HG02678 (cell line): Measurements from ENCODE around the gene GCSH.
"Not testable (repeated sequence)": the region's sequence is repeated elsewhere in the genome, so short reads cannot be mapped to it uniquely, and the experiment has no call there.

Experiments used
- ATAC-seq: cut with Tn5 transposase; IDR thresholded peaks from one replicate; pipeline ENCODE4 v1.9.1; 2021; ENCODE audit warnings: mild to moderate bottlenecking, moderate library complexity; ENCODE audit not compliant: unreplicated experiment

Gene GCSH

GRCh38 chr16:81095953-81096714 lies at the start of gene GCSH:
Gene GCSH (minus strand): TSS chr16:81096395. CDS start chr16:81096278, 117 bp downstream.
- peak; percentile 98 for ATAC-seq

GRCh38 chr16:81143921-81144471 lies 47.8 kb upstream of the GCSH start:
- ATAC-seq: no peak

DNA sequence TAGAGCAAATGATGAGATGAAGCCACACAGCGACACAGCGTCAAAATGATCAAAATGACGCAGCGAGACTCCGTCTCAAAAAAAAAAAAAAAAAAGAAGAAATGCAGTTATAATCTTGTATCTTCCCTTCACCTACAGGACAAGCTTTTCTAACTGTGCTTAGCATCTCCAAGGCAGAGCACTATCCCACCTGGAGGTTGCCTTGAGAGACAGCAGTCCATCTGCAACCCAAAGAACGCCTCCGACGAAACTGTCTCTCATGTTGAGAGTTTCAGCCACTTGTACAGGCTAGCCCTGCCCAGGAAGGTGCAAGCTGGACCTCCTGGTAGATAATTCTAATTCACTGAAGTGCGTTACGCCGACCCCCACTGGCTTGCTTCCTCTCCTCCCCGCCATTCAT lies 46.7 kb upstream of the GCSH start:
- no peak for ATAC-seq

DNA sequence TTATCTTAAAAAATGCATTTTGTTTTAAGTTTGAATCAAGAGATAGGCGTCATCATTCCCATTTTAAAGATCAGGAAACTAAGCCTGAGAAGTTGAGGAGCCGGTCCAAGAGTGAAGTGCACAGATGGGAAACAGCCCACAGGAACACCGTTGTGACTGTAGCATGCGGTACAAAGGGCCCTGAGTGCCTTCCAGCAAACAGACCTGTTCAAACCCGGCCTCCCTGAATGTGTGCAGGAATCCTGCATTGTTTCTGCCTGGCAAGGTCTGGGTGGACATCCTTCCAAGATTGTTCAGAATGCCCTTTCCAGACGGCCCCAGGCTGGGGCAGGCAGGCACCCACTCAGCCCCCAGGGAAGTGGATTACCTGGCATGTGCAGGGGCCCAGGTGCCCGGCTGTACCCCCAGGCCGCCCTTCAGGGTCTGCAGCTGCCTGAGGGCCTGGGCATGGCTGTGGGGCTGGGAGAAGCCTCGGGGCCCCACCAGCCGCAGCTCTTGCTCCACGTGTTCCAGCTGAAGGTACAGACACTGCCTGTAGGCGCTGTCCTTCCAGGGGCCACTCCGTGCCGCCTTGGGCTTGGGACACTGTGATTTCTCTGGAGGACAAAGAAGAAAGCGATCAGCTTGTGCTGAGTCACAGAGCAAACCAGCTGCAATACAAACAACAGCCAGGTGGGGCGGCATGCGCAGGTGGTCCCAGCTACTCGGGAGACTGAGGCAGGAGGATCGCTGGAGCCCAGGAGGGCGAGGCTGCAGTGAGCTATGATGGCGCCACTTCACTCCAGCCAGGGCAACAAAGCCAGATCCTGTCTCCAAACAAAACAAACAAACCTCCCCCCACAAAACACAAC lies 45.0 kb upstream of the GCSH start:
- no peak for ATAC-seq

DNA sequence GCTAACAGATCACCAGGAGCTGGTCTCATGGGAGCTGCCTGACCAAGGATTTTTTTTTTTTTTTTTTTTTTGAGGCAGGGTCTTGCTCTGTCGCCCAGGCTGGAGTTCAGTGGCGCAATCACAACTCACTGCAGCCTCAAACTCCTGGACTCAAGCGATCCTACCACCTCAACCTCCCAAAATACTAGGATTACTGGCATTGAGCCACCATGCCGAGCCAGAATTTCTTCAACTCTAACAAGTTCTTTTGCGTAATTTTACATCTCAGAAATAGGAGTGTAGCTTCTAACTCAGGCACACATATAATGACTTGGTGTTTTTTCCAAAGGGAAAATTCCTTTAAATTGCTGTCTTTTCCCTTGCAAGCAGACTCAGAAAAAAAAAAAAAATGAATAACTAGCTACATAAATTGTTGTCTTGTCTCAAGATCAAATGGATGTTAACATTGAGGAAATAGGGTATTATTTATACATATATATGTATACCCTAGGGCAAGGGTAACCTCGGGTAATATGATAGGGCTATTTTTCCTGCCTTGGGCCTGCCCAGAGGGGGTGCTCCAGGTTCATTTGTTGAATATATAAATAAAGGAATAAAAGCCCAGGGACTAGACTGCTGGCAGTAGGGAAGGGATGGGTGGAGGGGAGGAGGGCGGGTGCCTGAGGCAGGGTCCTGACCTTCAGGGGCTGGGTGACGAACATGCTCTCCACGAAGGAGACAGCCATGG lies 42.8 kb upstream of the GCSH start:
- no peak for ATAC-seq

DNA sequence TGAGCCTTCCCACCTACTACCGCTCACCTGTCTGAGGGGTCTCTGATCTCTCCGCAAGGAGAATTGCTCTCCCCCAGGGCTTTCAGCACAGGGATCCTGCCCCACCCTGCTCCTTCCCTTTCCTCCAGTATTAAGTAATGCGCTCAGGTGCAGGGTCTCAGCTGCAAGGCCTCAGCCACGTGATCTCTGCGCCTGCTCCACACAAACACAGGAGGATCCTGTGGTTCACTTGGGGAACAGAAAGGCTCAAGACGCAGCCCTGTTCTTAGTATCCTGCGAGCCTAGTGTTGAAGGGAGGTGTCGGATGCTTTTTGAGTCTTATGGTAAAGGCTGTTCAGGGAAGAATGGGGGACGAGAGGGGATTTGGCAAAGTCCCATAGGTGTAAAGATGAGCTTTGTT lies 41.6 kb upstream of the GCSH start:
- ATAC-seq: no peak

GRCh38 chr16:81136390-81137335 lies 40.5 kb upstream of the GCSH start:
- ATAC-seq: no peak

DNA sequence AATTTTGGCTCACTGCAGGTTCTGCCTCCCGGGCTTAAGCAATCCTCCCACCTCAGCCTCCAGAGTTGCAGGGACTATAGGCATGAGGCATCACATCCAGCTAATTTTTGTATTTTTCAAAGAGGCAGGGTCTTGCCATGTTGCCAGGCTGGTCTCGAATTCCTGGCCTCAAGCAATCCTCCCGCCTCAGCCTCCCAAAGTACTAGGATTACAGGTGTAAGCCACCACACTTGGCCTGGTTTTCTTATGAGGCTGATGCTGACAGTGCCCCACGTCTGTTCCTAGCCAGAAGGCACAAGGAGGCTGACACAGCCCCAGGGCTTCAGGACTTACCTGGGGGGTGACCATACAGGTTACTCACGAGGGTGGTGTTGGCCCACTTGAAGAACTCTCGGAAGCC lies 33.9 kb upstream of the GCSH start:
- ATAC-seq: no peak

DNA sequence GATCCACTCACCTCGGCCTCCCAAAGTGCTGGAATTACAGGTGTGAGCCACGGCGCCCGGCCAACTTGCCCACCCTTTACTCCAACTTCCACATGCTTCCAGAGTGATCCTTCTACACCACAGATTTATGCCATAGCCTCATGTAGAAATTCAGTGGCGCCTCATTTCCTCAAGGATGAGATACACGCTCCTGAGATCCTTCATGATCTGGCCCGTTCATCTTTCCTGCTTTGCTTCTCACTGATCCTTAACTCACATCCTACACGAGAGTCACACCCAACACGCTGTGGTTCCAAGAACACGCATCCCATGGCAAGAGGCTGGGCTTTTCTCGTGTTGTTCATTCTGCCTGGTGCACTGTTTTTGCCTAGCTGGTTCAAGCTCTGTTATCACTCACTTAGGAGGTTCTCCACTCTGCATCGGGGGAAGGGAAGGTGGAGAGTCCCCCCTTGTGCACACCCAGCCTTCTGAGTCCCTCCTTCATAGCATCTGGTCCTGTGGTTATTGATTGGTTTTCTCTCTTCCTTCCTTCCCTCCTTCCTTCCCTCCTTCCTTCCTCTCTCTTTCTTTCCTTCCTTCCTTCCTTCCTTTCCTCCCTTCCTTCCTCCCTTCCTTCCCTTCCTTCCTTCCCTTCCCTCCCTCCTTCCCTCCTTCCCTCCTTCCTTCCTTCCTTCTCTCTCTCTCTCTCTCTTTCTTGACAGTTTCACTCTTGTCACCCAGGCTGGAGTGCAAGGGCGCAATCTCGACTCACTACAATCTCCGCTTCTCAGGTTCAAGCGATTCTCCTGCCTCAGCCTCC lies 32.7 kb upstream of the GCSH start:
- ATAC-seq: no peak

GRCh38 chr16:81127051-81127450 lies 30.9 kb upstream of the GCSH start:
- ATAC-seq: no peak

DNA sequence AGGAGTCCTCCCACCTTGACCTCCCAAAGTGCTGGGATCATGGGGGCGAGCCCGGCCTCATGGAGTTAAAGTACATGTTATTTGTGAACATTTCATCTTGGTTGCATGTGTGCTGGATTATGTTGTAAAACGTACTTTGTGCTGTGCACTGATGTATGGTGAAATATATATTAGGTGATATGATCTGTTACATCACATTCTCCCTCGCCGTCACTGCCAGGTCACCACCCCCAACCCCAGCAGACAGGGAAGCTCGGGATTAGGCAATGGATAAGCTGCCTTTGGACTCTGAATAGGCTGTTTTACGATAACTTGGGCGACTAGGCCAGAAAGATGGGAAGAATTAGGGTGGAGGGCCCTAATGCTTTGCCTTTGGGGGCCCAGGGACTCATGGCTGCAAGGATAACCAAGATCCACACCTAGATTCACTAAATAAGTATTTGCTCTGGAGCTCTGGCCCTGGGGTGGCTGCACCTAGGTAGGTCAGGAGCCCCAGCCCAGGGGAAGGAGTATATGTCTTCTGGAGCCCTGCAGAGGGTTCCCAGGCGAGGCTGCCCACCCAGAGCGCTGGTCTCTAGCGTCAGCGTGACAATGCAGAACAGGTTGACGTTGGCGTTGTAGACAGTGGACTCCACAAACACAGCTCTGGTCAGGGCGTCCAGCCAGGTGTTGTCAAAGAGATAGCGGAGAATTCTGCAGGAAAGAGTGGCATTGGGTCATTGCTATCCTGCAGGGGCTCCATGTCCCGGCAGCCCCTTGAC lies 27.1 kb upstream of the GCSH start:
- no peak for ATAC-seq

DNA sequence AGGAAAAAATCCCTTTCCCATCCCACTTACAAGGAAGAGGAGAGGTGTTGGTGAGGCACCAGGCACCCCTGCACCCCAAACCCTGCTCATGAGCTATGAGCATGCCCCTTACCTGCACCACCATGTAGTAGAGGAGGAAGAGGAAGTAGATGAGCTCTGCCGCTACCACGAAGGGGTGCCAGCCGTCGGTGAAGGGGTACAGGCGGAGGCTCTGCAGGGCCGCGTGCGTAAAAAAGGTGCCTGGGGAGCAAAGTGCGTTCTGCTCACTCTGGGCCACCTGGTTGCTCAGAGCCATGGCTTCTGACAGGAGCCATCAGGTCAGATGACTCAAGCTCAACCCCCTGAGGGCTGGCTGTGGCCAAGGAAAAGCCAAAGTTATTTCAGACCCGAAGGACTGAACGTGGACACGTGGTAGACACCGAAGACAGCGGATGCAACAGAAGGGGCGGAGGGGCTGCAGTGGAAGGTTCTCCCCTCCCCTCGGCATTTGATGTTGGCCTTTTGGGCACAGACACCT lies 25.3 kb upstream of the GCSH start:
- no peak for ATAC-seq

DNA sequence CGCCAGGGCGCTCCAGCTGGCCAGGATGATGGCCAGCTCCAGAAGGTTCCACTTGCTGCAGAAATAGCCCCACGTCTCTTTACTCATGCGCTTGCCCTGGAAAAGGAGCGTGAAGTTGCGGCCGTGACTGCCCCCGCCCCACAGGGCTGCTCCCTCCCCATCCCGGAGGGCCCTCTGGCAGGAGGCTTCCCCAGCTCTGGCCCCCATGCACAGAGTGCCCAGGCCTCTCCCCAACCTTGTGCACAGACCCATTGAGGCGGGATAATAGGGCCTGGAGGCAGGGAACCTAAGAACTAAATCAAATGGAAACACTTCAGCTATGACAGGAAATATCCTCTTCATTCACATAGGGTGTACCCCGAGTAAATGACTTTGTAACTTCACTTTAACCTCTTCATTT lies 21.2 kb upstream of the GCSH start:
- ATAC-seq: no peak

- no peak for ATAC-seq
Observed at GRCh38 chr16:81116285-81116684, 20.1 kb upstream of the GCSH start.

DNA sequence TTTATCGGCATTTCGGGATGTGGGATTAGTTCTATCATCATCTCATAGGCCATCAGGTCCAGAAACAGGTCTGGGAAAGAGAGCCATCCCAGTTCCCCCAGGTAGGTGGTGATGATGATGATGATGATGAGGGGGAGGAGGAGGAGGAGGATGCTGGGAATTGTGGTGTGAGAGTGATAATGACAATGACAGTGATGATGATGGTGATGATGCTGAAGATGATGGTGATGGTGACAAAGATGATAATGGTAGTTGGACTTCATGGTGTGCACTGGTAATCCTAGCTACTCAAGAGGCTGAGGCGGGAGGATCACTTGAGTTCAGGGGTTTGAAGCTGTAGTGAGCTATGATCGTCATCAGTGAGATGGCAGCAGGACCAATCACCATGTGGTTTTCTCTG lies 16.3 kb upstream of the GCSH start:
- no peak for ATAC-seq

GRCh38 chr16:81109274-81109673 lies 13.1 kb upstream of the GCSH start:
- ATAC-seq: not testable (repeated sequence)

- ATAC-seq: no peak
Observed at GRCh38 chr16:81107511-81107910, 11.3 kb upstream of the GCSH start.

DNA sequence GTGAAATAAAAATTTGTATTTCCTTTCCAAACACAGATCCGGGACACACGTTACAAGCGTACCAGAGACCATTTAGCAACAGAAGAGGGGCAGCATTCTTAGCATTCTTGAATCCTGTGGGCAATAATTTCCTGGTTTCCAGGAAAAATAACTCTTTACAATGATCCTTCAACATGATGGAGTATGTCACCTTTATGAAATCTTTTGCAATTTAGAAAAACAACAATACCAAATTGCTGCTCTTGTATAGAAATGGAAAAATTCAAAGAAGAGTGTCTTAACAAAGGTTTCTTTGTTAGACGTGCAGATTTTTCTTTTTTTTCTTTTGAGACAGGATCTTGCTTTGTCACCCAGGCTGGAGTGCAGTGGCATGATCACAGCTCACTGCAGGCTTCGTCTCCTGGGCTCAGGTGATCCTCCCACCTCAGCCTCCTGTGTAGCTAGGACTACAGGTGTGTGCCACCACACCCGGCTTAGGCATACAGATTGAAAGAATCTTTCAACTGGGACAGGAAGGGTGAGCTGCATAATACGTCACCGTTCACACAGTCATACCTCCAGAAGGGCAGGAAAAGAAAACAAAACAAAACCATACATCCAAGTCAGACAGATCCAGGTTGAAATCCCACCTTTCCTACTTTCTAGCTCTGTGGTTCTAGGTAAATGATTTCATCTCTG lies 10.8 kb upstream of the GCSH start:
- ATAC-seq: no peak
